Lower leg skin (tissue), 4 donors: ENCODE data around the gene GGNBP2. TPM values are rescaled to one million over a fixed set of nuclear protein-coding genes. Genes with fewer than 3 reads are reported as not detected.
"Not testable (repeated sequence)": the region's sequence is repeated elsewhere in the genome, so short reads cannot be mapped to it uniquely, and the experiment has no call there.

Source experiments
- DNase-seq, 2 donors: peaks; one replicate each; pipeline ENCODE4 v3.0.0-alpha.2; 2019; ENCODE audit warnings: low spot score in 2 of 2
- H3K4me3 ChIP-seq: fragments of 200-600 bp; sonication (generic); 2 replicates; pipeline ENCODE4 v1.5.1; 2017; ENCODE audit warnings: mild to moderate bottlenecking, low read depth; ENCODE audit not compliant: poor library complexity, severe bottlenecking
- POLR2A ChIP-seq, 2 donors: fragments of 450-650 bp; IDR thresholded peaks; one replicate each; pipeline ENCODE4 v1.6.1; 2016 to 2017; ENCODE audit warnings: antibody characterized with exemption in 2 of 2, mild to moderate bottlenecking in 1 of 2, moderate library complexity in 1 of 2
- WGBS, 2 donors: methylation state at CpG; one replicate each; pipeline ENCODE4 v1.1.5; 2018; 5-methylcytosine and 5-hydroxymethylcytosine counted together
- intact Hi-C: fragments of 100-400 bp; cut with DNase I; formaldehyde crosslinking; loops from one replicate; pipeline ENCODE4 v1.15.0; 2023; ENCODE audit warnings: low total_unique reads
- total RNA-seq, 4 donors: library from RNA; depleted of rRNA; stranded (reverse); fragments of >200 nt; gene quantifications; one replicate each; pipeline ENCODE4 v1.1.0, GENCODE V29; 2016
- TF ChIP-seq, protein P1 (sequence below), 3 donors: fragments of 450-650 bp; IDR thresholded peaks; one replicate each; pipeline ENCODE4 v1.5.1; 2016; ENCODE audit warnings: antibody characterized with exemption in 3 of 3, mild to moderate bottlenecking in 3 of 3, moderate library complexity in 2 of 3

GGNBP2 gene
- total RNA-seq, 4 donors from 2014 or later: 38.2 to 79.6 (median 55.0) TPM

DNA sequence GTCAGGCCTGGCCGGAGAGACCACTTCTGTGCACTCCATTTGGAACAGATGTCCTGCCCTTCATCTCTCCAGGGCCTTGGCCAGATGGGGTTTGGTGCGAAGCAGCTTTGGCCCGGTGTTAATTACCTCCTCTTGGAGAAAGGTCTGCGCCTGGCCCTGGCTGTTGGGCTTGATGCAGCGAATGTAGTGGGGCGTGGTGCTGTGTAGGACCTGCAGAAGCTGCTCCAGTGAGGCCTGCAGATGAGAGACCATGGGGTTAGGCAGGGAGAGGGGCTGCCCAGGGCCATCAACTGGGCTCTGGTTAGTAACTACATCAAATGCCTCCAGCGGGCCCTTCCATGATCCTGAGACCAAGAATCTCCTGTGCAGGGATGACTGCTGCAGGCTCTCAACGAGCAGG is 39.5 kb upstream of the GGNBP2 start:
- DNase-seq: peak in 1 of 2 donors; percentile 68
- TF ChIP-seq POLR2A (IDR thresholded peaks at IDR 0.05): no peak
- 91 to 94% methylated on average over 8 of the region's 8 CpGs for WGBS, 2 donors
- intact Hi-C loops: no loop called here
- no peak overlapping the region for H3K4me3 ChIP-seq

DNA sequence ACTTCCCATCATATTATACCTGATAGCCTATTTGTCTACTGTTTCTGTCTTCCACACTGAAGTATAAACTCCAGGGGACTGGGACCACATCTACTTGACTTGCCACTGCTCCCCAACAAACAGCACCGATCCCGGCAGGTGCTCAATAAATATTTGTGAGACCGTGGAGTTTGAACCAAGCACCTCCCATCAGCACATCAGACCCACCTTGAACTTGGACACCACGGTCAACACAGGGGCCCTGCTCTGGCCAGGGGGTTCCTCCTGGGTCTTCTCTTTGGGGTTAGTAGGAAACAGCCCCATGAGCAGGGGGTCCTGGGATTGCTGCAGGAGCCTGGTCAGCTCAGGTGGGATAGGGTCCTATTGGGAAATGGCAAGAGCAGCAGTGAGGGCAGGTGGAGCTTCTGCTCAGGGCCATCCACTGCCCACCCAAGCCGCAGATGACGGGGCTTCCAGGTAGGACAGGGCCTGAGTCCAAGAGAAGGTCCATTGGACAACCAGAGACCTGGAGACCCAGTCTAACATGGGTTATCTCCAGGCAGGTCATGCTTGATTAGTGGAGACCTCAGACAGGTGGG is 38.4 kb upstream of the GGNBP2 start:
- intact Hi-C loops: no loop called here
- peak in 1 of 2 donors; percentile 56 for DNase-seq
- 79 to 81% methylated on average over 6 of the region's 6 CpGs for WGBS, 2 donors
- no peak overlapping the region for H3K4me3 ChIP-seq
- TF ChIP-seq, protein P1, sequence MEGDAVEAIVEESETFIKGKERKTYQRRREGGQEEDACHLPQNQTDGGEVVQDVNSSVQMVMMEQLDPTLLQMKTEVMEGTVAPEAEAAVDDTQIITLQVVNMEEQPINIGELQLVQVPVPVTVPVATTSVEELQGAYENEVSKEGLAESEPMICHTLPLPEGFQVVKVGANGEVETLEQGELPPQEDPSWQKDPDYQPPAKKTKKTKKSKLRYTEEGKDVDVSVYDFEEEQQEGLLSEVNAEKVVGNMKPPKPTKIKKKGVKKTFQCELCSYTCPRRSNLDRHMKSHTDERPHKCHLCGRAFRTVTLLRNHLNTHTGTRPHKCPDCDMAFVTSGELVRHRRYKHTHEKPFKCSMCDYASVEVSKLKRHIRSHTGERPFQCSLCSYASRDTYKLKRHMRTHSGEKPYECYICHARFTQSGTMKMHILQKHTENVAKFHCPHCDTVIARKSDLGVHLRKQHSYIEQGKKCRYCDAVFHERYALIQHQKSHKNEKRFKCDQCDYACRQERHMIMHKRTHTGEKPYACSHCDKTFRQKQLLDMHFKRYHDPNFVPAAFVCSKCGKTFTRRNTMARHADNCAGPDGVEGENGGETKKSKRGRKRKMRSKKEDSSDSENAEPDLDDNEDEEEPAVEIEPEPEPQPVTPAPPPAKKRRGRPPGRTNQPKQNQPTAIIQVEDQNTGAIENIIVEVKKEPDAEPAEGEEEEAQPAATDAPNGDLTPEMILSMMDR (IDR thresholded peaks at IDR 0.05): no peak
- no peak for TF ChIP-seq POLR2A (IDR thresholded peaks at IDR 0.05)

DNA sequence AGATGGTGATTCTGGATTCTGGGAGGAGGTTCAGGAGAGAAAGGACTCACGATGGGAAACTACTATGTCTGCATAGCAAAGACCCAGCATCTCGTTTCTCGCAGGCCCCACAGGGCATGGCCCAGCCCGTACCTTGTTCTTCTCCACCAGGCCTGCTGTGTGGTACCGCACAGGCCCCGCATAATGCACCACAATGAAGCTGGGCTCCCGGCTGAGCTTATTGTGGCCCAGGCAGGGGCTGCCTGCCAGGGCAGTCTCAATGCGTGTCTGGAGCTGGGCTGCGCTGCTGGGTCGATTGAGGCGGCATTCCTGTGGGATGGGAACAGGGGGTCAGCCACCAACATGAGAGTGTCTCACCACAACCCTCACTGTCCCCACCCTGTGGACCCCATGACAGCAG is 37.9 kb upstream of the GGNBP2 start:
- WGBS, 2 donors: 84 to 96% methylated on average over 7 to 11 of the region's 11 CpGs
- no peak overlapping the region for H3K4me3 ChIP-seq
- TF ChIP-seq POLR2A (IDR thresholded peaks at IDR 0.05): no peak
- TF ChIP-seq, protein P1 (IDR thresholded peaks at IDR 0.05): no peak
- DNase-seq: peak in 1 of 2 donors; percentile 39
- intact Hi-C loops: no loop called here

DNA sequence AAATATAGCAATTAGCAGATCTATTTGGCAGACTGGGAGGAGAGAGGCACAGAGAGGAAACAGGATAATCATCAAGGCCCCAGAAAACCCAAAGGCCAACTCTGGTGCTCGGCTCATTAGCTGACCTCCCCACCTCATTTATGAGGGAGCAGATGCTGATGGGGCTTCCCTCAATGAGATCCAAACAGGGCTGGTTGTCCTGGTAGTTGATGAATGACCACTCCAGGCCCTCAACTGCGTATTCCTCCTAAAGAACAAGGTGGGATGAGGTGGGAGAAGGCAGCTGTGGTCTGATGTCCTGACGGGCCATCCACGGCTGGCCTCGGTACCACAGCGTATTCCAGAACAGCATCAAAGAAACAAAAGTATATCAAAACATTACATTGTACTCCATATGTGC is 37.5 kb upstream of the GGNBP2 start:
- TF ChIP-seq POLR2A (IDR thresholded peaks at IDR 0.05): no peak
- TF ChIP-seq, protein P1 (IDR thresholded peaks at IDR 0.05): no peak
- DNase-seq: peak in 1 of 2 donors; percentile 61
- H3K4me3 ChIP-seq: no peak overlapping the region
- intact Hi-C loops: no loop called here
- WGBS, 2 donors: 93 to 99% methylated on average over 6 of the region's 6 CpGs

DNA sequence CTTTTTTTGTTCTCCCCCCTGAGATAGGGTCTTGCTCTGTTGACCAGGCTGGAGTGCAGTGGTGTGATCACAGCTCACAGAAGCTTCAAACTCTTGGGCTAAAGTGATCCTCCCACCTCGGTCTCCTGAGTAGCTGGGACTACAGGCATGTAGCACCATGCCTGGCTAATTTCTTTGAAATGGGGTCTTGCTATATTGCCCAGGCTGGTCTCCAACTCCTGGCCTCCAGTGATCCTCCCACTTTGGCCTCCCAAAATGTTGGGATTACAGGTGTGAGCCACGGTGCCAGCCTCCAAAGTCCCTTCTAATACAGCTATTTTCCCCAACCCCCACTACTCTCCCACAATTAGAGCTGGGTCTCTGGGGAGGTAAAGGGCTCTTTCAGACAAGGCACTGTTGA is 36.3 kb upstream of the GGNBP2 start:
- H3K4me3 ChIP-seq, intact Hi-C loops: not testable (repeated sequence)
- peak in 1 of 2 donors; percentile 48 for DNase-seq
- 91 to 100% methylated on average over 2 of the region's 2 CpGs for whole genome bisulfite sequencing, 2 donors

DNA sequence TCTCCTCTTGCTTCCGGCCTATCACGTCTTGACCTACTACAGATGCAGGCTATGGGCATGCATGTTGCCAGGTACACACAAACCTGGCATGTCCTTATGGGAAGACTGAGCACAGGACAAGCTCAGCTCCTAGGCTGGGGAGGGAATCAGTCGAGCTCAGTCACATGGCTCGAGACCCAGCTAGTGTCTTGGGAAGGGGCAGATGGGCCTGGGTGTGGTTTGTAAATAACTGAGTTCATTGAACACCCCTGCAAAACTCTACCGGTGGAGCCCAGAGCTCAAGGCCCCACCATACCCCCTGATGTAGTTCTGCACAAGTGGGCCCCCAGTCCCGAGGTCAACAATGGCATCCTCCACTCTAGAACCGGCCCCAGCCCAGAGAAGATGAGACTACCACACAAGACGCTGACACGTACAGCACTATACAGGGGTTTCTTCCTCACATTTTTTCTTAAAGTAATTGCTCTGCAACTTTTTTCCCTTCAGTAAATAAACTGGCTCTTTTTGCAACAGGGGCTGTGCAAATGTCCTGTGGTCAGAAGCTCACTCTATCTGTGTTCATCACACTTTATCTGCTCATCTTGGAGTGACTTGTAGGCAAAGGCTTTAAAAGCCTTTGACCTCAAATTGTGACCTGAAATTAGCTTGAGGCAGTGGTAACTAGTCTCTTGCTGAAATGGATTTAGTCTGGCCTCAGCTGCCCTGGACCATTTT is 35.3 kb upstream of the GGNBP2 start:
- DNase-seq: peak in 1 of 2 donors; percentile 54
- TF ChIP-seq, protein P1 (IDR thresholded peaks at IDR 0.05): no peak
- no peak for TF ChIP-seq POLR2A (IDR thresholded peaks at IDR 0.05)
- no peak overlapping the region for H3K4me3 ChIP-seq
- intact Hi-C loops: no loop called here
- 93 to 95% methylated on average over 9 of the region's 9 CpGs for WGBS, 2 donors
